ENCODE measurements around the gene GHSR.
A peak's percentile ranks its signal among the peaks of the same experiment; 100 is the strongest.

Gene GHSR

DNA sequence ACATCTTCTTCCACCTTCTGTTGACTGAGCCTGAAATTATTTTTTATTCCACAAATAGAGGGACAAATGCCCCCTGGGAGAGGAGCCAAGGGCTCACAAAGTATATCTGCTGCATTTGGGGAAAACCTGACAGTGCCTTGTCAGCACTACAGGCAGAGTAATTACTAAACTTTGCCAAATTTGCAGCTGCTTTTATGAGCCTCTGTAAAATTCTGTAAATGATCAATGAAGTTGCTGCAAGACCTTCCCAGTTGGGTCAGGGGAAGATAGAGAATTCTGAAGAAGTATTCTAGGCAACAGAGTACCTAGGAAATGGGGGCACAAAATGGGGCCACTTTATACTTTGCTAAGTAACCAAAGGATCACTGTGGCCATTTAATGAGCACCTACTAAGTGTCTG is 10.5 kb downstream of the GHSR start:
- DNase-seq = no peak

DNA sequence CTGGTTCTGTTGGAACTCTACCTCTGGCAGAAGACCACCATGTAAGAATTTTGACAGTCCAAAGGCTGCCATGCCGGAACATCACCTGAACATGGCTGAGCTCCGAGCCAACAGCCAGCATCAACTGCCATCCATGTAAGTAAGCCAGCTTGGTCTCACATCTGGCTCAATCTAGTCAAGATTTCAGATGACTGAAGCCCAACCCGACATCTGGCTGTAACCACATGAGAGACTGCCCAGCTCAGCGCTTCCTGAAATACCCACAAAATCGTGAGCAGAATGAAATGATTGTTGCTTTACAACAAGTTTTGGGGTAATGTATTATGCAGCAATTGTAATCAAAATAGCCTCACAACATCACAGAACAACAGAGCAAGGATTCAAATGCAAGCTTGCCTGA is 32.9 kb downstream of the GHSR start:
- no peak for DNase-seq

DNA sequence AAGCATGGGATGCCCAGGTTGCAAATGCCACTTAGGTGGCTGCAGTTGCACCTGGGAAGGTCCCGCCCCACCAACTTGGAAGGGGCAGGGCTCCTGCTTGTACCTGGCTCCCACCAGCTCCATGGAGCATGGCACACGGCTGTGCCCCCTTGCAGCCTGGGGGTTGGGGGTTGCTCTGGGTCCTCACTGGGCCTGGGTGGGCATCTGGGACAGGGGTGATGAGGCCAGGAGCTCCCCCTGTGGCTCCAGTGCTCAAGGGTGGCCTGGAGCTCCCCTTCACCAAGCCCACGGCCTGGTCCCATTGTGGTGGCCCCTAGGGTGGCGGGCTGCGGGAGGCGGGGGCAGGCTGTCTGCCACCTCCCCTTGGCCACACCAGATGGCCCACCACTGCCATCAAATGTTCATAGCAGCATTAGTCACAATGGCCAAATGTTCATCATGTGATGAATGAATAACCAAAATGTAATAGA is 36.7 kb downstream of the GHSR start:
- DNase-seq = peak in 1 of 14 donors; percentile 3

DNA sequence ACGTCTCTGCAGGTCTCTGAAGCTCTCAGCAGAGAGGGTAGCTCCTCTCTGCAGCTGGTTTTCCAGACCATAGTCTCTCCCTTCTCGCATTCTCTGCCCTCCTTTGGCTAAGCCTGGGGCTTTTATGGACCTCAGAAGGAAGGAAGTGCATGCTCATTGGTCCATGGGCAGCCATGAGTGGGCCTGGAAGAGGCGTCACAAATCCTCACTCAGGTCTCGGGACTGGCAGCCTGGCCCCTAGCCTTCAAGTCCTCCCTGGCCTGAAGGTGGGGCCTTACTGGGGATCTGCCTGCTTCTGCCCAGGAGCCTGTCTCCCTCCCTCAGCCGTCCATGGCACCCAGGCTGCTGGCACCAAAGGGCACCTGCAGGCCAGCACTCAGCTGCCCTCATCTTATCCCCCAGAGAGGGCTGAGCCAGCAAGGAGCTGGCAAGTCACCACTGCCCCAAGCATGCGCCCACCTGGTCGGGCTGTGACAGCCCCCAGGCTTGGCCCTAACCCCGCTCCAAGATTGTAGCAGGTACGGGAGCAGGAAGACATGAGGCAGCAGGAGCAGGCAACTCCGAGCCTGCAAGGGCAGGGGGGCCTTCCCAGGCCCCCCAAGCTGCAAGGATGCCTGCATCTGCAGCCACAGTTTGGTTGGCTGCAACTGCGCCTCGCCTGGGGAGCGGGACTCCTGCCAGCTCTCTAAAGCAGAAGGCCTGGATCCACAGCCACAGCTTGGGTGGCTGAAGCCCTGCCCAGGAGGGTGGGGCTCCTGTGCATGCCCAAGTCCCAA is 37.4 kb downstream of the GHSR start:
- no peak for DNase-seq

DNA sequence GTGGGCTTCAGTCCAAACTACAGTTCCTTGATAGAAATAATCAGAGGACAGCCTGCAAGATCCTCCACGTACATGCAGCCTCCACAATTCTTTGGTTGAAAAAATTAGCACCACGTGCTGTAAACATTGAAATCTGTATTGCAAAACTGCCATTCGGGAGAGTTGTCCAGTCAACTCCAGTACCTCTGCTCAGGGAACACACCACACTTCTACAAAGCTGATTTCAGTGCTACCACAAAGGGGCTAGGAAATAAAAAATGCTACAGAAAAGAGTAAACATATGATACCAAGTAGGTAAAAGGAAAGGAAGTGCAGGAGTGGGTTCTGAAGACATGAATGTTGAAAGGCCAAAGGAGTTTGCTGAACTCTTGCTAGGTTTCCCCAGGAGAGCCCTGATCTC is 40.4 kb downstream of the GHSR start:
- no peak for DNase-seq

DNA sequence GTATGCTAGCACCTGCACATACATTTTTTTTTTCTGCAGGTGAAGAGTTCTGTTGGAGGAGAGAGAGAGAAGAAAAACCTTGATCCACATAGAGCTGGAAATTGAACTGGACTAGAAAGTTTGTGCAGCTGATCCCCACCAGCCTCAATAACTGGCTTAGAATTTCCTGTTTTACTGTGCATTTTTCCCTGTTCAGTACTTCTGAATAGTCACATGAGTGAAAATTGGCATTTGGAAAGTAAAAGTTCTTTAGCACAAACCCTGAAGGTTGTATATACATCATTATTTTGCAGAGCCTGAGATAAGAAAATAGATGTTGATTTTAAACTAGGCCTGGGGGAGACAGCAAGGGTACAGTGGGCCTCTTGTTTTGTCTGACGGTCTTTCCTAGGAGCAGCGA is 42.3 kb downstream of the GHSR start:
- DNase-seq = no peak

DNA sequence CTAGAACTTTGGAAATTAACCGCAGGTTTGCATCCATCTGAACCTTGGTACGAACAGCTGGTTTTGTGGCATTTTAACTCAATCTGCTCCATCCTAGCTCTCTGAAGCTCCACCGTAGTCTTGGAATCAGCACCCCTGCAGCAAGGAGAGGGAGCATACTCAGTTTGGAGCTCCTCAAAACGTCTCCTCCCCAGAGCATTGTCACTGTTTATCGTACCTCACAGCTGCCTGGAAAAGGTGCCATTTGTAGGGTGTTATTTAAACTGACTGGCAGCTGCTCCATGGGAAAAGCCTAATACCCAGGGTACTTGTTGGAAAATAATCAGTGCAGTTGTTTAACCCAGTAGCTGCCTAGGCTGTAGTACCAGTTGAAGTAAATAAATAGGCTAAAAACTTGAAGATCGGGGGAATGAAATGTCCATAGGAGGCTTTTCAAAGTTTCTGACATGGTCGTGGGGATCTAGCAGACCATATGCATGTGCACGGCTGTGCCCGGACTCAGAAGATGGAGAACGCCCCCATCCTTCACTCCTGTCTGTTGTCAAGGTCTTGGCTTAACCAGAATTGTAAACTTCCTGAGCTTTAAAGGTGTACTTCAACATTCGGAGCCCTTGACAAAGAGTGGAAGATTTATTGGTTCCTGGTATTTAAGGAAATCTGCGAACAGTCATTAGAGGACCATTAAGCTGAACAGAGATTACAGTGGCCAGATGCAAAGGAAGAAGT is 43.9 kb downstream of the GHSR start:
- no peak for DNase-seq

DNA sequence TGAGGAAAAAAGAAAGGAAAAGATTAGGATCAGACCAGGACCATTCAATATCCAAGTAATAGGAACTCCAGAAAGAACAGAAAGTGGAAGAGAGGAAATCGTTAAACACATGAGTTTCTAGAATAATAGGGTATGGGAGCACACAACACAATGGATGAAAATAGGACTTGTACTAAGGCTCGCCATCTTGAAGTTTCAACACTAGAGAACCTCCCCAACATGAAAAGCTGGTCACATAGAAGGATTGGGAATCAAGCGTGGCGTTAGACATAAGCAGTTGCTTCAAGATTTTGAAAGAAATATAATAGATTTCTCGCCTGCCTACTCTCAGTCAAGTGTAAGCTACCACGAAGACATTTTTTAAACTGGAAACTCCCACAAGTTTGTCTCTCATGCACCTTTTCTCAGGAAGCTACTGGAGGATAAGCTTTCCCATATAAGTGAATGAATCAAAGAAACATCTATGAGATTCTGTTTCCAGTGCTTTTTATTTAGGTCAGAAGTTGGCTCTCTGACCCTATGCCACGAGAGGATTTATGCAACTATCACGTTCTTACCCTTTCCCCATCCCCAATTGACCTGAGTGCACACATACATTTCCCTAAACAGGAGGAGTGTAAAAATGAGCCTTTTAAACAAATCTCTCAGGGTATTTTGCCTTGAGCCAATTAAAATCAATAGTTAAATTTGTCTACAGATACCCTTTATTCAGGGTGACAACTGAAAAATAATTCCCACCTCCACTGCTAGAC is 45.2 kb downstream of the GHSR start:
- DNase-seq = no peak

DNA sequence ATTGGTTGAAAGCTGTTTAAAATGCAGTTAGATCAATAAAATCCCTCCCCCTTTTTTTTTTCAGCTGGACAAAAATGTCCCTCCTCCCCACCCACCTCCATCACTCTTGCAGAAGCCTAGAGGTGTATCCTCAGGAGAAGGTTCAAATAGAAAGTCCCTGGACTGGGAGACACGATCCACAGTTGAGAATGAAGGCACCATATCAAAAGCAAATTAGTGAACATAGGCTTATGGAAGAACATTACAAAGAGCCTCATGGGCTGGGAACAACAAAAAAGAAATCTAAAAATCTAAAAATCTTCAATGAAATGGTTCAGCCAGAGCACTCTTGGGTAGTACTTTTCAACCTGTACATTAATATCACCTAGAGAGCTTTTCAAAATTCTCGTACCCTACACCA is 46.2 kb downstream of the GHSR start:
- no peak for DNase-seq

DNA sequence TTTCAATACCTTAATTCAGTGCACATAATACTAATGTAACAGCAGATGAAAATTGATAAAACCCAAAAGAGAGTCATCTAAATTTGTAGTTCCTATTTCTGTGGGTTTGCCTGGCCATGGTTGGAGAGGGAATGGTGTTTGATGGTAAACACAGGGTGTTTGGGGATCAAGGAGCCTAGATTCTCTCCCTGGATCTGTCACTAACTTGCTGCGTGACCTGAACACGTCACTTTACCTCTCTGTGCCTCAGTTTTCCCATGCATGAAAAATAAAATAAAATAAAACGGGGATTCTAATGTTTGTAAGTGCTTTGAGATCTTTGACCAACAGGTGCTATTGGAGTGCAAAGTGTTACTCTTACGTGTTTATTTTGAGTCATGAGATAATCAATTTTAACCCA is 49.8 kb downstream of the GHSR start:
- no peak for DNase-seq

DNA sequence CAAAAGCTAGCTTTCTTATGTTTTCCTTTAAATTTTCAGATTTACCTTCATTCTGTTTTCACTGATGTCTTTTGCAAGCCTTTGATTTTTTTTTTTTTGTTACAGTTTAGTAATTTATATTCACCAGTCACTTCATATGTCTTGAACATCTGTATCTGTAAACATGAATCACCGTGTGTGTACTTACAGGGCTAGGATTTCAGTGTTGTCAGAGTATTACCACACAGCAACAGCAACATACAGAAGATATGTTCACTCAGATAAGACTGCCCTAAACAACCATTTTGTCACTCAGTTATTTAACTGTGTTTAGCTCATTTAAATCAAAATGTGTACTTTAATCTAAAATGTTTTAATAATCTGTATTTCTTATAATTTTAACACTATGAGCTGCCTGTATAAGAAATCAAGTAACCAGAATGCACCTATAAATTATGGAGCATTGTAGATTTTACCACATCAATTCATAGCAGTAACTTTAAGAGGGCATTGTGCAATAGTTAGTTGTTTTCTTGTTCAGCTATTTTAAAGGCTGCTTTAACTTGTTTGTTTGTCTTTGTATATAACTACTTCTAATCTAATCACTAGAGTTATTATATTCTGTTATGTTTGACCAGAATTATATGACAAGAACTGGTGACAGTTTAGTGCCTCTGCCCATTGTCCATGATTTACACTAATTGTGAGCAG is 50.4 kb downstream of the GHSR start:
- DNase-seq = no peak

DNA sequence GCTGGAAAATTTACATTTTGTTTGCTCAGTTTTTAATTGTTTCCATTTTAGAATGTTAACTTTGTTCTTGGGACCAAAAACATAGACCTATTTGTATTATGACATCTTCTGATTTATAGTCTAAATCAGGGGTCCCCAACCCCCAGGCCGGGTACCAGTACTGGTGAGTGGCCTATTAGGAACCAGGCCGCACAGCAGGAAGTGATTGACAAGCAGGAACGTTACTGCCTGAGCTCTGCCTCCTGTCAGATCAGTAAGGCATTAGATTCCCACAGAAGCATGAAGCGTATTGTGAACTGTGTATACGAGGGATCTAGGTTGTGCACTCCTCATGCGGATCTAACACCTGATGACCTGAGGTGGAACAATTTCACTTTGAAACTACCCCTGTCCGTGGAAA is 51.9 kb downstream of the GHSR start:
- DNase-seq = no peak

DNA sequence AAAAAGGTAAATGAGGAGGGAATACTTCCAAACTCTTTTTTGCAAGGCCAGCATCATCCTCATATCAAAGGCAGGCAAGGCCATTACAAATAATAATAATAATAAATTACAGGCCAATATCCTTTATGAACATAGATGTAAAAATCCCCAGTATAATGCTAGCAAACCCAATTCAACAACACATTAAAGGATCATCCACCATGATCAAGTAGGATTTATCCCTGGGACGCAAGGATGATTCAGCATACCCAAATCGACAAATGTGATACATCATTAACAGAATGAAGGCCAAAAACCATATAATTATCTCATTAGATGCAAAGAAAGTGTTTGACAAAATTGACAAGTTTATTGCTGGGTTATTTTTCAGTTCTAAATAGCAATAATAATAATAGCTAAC is 53.6 kb downstream of the GHSR start:
- no peak for DNase-seq

Data from C1 segment of cervical spinal cord (tissue), 14 donors.